Caco-2 (cell line): ENCODE results near the gene ZMAT3. TPM values are rescaled to one million over a fixed set of nuclear protein-coding genes. Genes with fewer than 3 reads are reported as not detected.

Source experiments
- BruUV-seq: library from RNA; stranded (reverse); fragments of 400-500 nt; replicated peaks from 2 replicates; lab custom pipeline; 2021; lab: Mats Ljungman, UMichigan
- CTCF ChIA-PET: fragments of 300-600 bp; sonication (Branson Sonifier 250); formaldehyde crosslinking; loops from one replicate; lab custom pipeline; 2022; ENCODE audit warnings: antibody characterized with exemption; lab: Charles Lee
- POLR2A ChIA-PET: fragments of 300-600 bp; sonication (Branson Sonifier 250); formaldehyde crosslinking; loops from one replicate; lab custom pipeline; 2022; ENCODE audit warnings: antibody characterized with exemption; lab: Charles Lee
- DNase-seq, 2 experiments: peaks; one replicate each; pipeline versions ENCODE4 v3.0.0 to v3.0.0-alpha.2; 2020 to 2022
- H3K27me3 ChIP-seq: replicated peaks from 2 replicates; pipeline ENCODE4 v1.6.0; 2011; ENCODE audit warnings: low read length; ENCODE audit not compliant: control insufficient read depth, insufficient read depth
- H3K36me3 ChIP-seq: 2 replicates; pipeline ENCODE4 v1.5.1; 2011; ENCODE audit warnings: low read length; ENCODE audit not compliant: control insufficient read depth, insufficient read depth
- H3K4me1 ChIP-seq: fragments of 250-450 bp; sonication (Bioruptor Pico); 2 replicates; pipeline ENCODE4 v1.5.1; 2020; ENCODE audit warnings: mild to moderate bottlenecking
- H3K4me3 ChIP-seq: 2 replicates; pipeline ENCODE4 v1.5.1; 2011; ENCODE audit warnings: low read depth, mild to moderate bottlenecking, control low read depth, low read length
- H3K9me3 ChIP-seq: fragments of 250-450 bp; sonication (Bioruptor Pico); 2 replicates; pipeline ENCODE4 v1.5.1; 2020; ENCODE audit warnings: mild to moderate bottlenecking, moderate library complexity
- H3K27ac Mint-ChIP-seq: one replicate; pipeline ENCODE4 v1.8.0; 2022; ENCODE audit warnings: mixed read lengths; ENCODE audit not compliant: unreplicated experiment
- H3K27me3 Mint-ChIP-seq: one replicate; pipeline ENCODE4 v1.8.0; 2022; ENCODE audit warnings: mixed read lengths; ENCODE audit not compliant: insufficient read depth, unreplicated experiment
- H3K36me3 Mint-ChIP-seq: one replicate; pipeline ENCODE4 v1.8.0; 2022; ENCODE audit warnings: mild to moderate bottlenecking, mixed read lengths; ENCODE audit not compliant: insufficient read depth, unreplicated experiment
- H3K4me1 Mint-ChIP-seq: one replicate; pipeline ENCODE4 v1.8.0; 2022; ENCODE audit warnings: low read depth, mixed read lengths; ENCODE audit not compliant: unreplicated experiment
- H3K4me3 Mint-ChIP-seq: one replicate; pipeline ENCODE4 v1.8.0; 2022; ENCODE audit warnings: mild to moderate bottlenecking, moderate library complexity, mixed read lengths; ENCODE audit not compliant: unreplicated experiment
- H3K9me3 Mint-ChIP-seq: one replicate; pipeline ENCODE4 v1.8.0; 2022; ENCODE audit warnings: mixed read lengths; ENCODE audit not compliant: unreplicated experiment
- CTCF ChIP-seq, 2 experiments: fragments of 200-600 bp in 1 of 2; IDR thresholded peaks; 1 replicate in 1 of 2; 2 replicates in 1 of 2; pipeline versions ENCODE4 v1.5.1 to v1.8.0; 2011 to 2022; ENCODE audit warnings: antibody characterized with exemption in 1 of 2, control low read depth in 1 of 2, inconsistent platforms in 1 of 2, low read depth in 1 of 2, low read length in 1 of 2, mild to moderate bottlenecking in 1 of 2, moderate library complexity in 1 of 2; ENCODE audit not compliant: insufficient read depth in 1 of 2, severe bottlenecking in 1 of 2, unreplicated experiment in 1 of 2
- intact Hi-C: fragments of 100-400 bp; cut with micrococcal nuclease; formaldehyde crosslinking; loops from one replicate; pipeline ENCODE4 v1.10.0; 2022; ENCODE audit not compliant: unreplicated experiment
- total RNA-seq: library from RNA; stranded (reverse); gene quantifications from 2 replicates; pipeline ENCODE4 v1.2.3, GENCODE V29; 2022

ZMAT3 gene
- total RNA-seq, 1 experiment from 2014 or later = 7.6 TPM

- intact Hi-C loops = no loop called here
- no peak for TF ChIP-seq CTCF (IDR thresholded peaks at IDR 0.05; ENCODE audit: insufficient read depth in 1 of 2, low read depth in 1 of 2, low read length in 1 of 2, severe bottlenecking in 1 of 2, unreplicated experiment in 1 of 2)
- ChIA-PET CTCF (no interaction called here), POLR2A (no interaction called here)
- Mint-ChIP-seq H3K4me3 (no peak overlapping the region), H3K27me3 (peaks cover 5% of the 10 kb centered on the region), H3K9me3 (no peaks in the 10 kb centered on the region), H3K4me1 (no peaks in the 10 kb centered on the region), H3K27ac (no peak overlapping the region), H3K36me3 (no peaks in the 10 kb centered on the region)
- DNase-seq = no peak
- Histone ChIP-seq H3K9me3 (no peaks in the 10 kb centered on the region), H3K4me1 (no peaks in the 10 kb centered on the region), H3K4me3 (no peak overlapping the region), H3K36me3 (no peaks in the 10 kb centered on the region), H3K27me3 (no peaks in the 10 kb centered on the region)
- BruUV-seq = no TSS peak
These were observed 7.9 kb upstream of the ZMAT3 start for GRCh38 chr3:179079537-179079936.

GRCh38 chr3:179076243-179077027 lies 4.8 kb upstream of the ZMAT3 start:
- no peak for DNase-seq
- Histone ChIP-seq H3K36me3 (no peaks in the 10 kb centered on the region), H3K4me3 (no peak overlapping the region), H3K4me1 (no peaks in the 10 kb centered on the region), H3K27me3 (no peaks in the 10 kb centered on the region), H3K9me3 (no peaks in the 10 kb centered on the region)
- Mint-ChIP-seq H3K4me3 (no peak overlapping the region), H3K9me3 (no peaks in the 10 kb centered on the region), H3K27ac (no peak overlapping the region), H3K36me3 (no peaks in the 10 kb centered on the region), H3K4me1 (no peaks in the 10 kb centered on the region), H3K27me3 (peaks cover 3% of the 10 kb centered on the region)
- no TSS peak for BruUV-seq
- POLR2A ChIA-PET = no interaction called here
- intact Hi-C loops = no loop called here
- no peak for TF ChIP-seq CTCF (IDR thresholded peaks at IDR 0.05; ENCODE audit: insufficient read depth in 1 of 2, low read depth in 1 of 2, low read length in 1 of 2, severe bottlenecking in 1 of 2, unreplicated experiment in 1 of 2)
- CTCF ChIA-PET = no interaction called here

- Mint-ChIP-seq H3K27ac (no peak overlapping the region), H3K9me3 (no peaks in the 10 kb centered on the region), H3K36me3 (no peaks in the 10 kb centered on the region), H3K4me3 (no peak overlapping the region), H3K4me1 (no peaks in the 10 kb centered on the region), H3K27me3 (no peaks in the 10 kb centered on the region)
- 0 out of 2 replicates have a peak, but pooled peaks cover 3% of the 10 kb centered on the region for H3K4me1 ChIP-seq
- ChIA-PET POLR2A (interaction anchor here (0.6 kb wide), 1 partner anchor 326 kb away, joined by 3 read pairs; no protein-coding TSS in a partner anchor), CTCF (no interaction called here)
- no TSS peak for BruUV-seq
- no peaks in the 10 kb centered on the region for H3K36me3 ChIP-seq
- no peak overlapping the region for H3K4me3 ChIP-seq
- no peak for TF ChIP-seq CTCF (IDR thresholded peaks at IDR 0.05; ENCODE audit: insufficient read depth in 1 of 2, low read depth in 1 of 2, low read length in 1 of 2, severe bottlenecking in 1 of 2, unreplicated experiment in 1 of 2)
- DNase-seq = no peak
- H3K9me3 ChIP-seq = no peaks in the 10 kb centered on the region
- intact Hi-C loops = no loop called here
- H3K27me3 ChIP-seq = no peaks in the 10 kb centered on the region
These were observed 3.0 kb upstream of the ZMAT3 start for GRCh38 chr3:179074656-179075055.
